ENCODE results near the gene LGALS1.
A peak's percentile ranks its signal among the peaks of the same experiment; 100 is the strongest.
"Not testable (repeated sequence)": the region's sequence is repeated elsewhere in the genome, so short reads cannot be mapped to it uniquely, and the experiment has no call there.

The LGALS1 gene

DNA sequence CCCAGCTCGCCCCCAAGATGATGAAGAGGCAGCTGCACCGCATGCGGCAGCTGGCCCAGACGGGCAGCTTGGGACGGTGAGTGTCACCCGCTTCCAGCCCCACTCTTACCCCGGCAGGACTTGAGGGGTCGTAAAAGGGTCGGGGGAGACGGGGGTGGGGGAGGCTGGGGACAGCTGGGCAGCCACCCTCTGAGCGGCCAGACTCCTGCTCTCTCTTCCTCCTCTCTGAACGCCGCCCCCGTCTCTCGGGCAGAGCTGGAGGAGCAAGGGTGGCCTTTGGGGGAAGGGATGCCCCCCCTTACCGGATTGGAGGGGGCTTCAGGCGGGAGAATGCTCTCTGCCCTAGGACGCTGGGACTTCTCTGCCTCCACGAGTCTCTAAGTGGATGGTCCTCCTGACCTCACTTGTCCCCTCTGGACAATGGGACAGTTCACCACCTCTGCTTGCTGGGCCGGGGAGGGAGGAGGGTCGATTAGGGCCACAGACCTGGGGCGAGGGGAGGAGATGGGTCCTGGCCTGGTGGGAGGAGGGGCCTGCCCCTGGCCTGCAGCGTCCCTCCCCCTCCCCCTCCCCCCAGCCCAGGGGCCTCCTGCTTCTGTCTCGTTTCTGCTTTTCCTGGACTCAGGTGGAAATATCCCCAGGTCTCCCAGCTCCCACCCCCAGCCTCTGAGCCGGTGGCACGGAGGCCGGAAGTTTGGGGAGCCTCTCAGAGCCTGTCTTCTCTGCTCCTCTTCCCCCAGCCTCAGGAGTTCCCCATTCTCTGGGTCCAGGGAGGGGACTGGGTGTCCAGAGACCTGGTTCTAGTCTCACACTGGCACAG lies 35.5 kb upstream of the LGALS1 start:
- no peak for DNase-seq

DNA sequence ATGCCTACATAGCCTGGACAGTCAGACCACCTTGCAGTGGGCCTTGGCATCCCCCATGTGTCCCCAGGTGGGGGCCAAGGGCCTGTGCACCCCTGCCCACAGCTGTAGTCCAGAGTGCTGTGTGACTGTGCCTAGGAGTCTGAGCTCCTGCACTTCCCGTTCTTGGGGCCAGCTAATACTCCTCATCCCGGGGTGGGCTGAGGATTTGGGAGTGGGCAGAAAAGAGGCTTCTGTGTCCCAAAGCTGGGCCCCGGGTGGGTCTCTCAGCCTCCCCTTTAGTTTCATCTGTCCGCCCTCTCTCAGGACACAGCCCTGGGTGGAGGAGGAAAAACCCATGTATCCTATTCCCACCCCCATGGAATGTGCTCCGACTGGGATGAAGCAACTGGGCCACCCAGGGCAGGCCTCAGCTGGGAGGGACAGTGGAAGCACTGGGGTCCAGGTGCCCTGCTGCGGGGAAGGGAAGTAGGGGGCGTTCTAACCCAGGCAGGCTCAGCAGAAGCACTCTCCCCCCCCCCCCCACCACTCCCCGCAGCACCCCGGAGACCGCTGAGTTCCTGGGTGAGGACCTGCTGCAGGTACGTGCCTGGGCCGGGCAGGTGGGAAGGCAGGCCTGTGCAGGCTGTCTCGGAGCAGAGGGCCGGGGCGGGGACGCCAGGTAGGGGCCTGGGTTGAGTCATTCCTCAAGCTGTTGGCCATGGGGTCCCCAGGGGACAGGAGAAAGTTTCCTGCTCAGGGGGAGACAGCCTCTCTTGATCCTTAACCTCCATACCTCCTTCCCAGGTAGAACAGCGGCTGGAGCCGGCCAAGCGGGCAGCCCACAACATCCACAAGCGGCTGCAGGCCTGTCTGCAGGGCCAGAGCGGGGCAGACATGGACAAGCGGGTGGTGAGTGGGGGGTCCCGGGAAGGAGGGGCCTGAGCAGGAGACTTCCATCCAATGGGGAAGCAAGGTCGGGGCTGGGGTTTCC lies 34.6 kb upstream of the LGALS1 start:
- no peak for DNase-seq

DNA sequence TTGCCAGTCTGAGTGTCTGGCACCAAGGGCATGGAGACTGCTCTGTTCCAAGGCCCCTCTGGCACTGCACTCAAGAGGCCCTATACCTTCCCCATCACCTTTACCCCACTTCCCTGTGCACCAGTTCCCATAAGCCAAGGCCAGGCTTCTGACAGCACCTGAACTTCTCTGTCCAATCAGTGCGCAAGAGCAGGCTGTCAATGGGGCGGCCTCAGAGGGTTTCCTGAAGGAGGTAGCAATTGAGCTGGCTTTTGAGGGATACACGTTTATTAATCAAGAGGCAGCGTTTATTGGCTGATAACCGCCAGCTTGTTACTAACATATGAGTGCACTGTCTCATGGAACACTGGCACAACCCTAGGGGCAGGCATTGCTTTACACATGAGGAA lies 33.9 kb upstream of the LGALS1 start:
- no peak for DNase-seq

DNA sequence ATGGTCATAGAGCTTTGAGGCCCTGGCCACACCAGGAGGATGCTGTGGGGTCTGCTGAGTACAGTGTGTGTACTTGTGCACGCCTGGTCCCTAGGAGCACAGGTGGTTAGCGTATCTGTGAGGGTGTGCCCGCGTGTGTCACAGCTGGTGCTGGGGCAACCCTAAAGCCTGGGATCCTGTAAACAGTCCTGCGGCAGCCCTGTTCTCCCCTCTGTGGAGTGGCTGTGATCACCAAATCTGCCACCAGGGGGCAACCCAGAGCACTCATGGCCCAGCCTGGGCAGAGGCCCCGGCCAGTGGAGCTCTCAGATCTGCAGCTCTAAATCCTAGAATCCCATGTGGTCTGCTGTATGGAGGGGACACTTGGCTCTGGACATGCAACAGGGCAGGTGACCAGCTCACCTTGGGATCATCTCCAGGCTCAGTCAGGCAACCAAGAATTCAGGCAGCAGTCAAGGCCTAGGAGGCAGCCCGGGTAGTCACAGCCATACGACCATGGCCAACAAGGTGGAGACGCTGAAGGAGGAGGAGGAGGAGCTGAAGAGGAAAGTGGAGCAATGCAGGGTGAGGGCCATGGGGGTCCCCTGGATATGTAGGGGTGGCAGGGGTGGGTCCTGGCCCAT lies 32.1 kb upstream of the LGALS1 start:
- no peak for DNase-seq

DNA sequence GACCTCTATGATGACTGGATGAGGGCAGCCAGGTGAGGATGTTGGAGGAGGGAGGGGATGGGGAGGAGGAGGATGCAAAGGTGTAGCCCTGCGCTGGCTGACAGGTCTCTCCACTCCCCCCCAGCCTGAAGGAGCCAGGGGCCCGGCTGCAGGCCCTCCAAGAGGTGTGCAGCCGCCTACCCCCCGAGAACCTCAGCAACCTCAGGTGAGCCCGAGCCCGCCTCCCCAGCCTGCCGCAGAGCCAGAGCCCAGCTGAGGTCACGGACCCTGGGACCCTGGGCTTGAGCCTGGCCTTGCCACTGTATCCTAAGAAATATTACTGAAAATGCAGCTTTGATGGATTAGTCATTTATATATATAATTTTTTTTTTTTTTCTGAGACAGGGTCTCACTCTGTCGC lies 28.1 kb upstream of the LGALS1 start:
- no peak for DNase-seq

DNA sequence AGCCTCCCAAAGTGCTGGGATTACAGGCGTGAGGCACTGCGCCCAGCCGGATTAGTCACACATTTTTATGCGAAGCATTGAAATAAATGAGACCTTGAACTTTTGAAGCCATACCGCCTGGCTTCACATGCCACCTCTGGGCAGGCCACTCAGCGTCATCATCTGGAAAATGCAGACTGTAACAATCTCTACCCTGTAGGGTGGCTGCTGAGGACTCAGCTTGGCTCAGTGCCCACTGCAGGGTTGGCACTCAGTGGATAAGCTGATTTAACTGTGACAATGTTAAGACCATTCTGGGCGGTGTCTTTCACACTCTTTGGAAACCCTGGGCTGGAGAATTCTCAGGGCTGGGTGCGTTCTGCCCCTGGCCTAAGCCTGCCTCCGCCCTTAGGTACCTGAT lies 27.5 kb upstream of the LGALS1 start:
- no peak for DNase-seq

DNA sequence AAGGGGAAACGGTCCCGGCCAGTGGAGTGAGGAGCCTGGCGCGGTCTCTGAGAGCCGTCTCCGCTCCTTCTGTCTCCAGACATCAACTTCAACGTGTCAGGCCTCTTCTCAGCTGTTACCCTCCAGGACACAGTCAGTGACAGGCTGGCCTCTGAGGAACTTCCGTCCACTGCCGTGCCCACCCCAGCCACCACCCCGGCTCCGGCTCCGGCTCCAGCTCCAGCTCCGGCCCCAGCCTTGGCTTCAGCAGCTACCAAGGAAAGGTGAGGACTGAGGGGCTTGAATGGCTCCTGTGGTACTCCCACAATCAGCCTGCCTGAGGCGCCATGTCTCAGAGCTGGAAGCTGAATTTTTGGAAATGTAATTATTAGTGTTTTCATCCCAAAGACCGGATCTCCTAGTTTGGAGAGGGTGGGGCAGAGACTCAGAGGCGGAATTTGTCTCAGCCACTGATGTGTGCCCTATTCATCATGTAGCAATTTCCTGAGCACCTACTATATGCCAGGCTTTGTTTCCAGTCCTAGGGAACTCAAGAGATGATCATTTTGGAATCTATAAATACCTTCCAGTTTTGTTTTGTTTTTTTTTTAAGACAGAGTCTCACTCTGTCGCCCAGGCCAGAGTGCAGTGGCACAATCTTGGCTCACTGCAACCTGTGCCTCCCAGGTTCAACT lies 24.8 kb upstream of the LGALS1 start:
- no peak for DNase-seq

DNA sequence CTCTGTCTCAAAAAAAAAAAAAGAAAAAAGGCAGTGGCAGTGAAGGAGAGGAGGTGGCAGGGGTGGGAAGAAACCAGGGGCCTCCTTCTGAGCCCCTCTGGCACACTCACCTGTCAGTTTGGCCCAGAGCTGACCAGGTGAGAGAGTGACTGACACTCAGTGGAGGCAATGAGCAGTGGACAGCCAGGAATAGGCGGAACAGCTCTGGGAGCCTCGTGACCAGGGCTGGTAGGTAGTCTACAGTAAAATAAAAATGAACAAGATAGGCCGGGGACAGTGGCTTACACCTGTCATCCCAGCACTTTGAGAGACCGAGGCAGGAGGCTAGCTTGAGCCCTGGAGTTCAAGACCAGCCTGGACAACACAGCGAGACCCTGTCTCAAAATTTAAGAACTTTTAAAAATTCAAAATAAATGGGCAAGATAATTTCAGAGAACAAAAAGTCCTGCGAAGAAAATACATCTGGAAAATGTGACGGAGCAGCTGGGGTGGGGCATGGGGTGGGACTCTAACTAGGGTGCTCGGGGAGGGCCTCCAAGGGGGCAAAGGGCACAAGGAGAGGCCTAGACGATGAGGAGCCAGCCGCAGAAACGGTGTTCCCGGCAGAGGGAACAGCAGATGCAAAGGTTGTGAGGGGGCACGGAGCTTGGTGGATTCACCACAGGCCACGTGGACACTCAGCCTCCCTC lies 20.7 kb upstream of the LGALS1 start:
- DNase-seq, result no peak

DNA sequence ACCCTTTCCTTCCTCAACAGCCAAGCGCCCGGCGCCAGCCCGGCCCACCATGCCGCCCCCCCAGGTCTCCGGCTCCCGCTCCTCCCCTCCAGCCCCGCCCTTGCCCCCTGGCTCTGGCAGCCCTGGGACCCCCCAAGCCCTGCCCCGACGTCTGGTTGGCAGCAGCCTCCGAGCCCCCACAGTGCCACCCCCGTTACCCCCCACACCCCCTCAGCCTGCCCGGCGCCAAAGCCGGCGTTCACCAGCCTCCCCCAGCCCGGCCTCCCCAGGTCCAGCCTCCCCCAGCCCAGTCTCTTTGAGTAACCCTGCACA lies 20.2 kb upstream of the LGALS1 start:
- no peak for DNase-seq

DNA sequence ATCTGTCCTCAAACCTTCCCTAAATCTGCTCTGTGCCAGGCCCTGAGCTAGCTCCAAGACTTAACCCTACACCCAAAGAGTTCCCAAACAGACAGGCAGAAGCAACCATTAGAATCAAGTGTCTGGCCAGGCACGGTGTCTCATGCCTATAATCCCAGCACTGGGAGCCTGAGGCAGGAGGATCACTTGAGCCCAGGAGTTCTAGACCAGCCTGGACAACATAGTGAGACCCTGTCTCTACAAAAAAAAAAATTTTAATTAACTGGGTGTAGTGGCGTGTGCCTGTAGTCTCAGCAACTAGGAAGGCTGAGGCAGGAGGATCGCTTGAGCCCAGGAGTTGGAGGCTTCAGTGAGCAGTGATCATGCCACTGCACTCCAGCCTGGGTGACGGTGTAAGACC lies 18.9 kb upstream of the LGALS1 start:
- not testable (repeated sequence) for DNase-seq

DNA sequence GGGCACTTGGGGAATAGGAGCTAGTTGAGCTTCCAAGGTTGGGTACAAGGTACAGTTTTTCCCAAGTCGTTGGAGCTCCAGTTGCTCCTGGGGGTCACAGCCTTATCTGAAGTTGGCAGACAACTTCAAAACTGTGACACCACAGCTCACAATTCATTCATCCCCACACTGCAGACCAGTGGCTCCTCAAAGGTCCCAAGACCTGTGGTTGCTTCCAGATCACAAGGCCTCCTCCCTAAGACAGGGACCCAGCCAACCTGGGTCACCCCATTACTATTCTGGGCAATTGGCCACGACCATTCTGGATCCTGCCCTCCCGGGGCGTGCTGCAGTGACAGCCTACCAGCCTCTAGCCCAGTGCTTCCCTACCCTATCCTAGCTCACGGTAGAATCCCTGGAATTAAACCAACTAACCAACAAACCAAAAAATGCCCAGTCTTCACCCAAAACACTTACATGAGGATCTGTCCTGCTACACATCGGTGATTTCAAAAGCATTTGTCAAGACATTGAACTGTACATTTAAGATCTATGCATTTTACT lies 17.8 kb upstream of the LGALS1 start:
- no peak for DNase-seq

DNA sequence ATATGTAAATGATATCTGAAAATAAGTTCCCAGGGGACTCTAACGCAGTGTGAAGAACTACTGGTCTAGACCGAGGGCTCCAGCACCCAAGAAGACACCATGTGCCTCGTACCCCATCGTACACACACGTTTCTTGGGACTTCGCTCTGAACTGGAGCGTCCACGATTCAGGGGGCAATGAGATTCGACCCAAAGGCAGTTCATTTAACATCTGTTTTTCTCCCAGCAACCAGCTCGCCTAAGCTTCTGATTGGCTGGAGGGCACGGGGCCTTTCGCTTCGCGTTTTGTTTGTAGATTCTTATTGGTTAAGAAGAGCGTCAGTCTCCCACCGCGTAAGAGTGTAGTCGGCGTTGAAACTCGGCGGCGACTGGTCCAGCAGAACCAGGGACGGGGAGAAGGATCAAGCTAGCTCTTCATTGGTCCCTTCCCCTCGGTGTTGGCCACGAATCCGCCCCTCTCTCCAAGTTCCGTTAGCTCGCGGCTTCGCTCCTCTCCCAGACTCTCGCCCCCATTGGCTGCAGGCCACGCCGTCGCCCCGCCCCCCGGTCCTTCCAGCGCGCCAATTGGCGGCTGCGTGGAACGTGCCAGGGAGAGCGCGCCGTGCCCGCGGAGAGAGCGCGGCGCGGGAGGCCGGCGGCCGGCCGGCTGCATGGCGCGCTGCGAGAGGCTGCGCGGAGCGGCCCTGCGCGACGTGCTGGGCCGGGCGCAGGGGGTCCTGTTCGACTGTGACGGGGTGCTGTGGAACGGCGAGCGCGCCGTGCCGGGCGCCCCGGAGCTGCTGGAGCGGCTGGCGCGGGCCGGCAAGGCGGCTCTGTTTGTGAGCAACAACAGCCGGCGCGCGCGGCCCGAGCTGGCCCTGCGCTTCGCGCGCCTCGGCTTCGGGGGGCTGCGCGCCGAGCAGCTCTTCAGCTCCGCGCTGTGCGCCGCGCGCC lies 17.0 kb upstream of the LGALS1 start, which contains the start of gene PDXP:
TSS of gene PDXP (plus strand) at position 591 of the 933 bp plus-strand sequence. CDS start at position 651, 60 bp downstream.
- DNase-seq, result peak; percentile 98

DNA sequence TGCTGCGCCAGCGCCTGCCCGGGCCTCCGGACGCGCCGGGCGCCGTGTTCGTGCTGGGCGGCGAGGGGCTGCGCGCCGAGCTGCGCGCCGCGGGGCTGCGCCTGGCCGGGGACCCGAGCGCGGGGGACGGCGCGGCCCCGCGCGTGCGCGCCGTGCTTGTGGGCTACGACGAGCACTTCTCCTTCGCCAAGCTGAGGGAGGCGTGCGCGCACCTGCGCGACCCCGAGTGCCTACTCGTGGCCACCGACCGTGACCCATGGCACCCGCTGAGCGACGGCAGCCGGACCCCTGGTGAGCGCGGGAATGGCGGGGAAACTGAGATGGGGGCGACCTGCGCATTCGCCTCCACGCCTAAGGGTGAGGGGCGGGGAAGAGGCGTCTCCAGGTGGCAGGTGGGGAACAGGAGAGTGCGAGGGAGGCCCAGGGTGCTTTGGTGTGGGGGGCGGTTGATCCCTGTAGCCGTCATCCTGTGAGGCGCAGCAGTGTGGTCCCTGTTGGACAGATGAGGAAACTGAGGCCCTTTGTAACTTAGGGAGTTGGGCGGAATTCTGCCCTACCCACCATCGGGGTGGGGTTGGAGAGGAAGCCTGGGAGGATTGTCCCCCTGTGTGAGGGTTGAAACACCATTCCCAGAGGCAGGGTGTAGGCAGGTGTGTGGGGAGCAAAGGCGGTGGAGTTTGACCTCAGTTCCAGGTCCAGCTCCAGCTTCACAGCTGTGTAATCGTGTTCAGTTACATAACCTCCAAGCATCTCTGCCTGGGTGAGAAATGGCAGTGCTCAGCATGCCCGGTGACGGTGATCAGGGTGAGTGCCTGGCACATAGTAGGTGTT lies 16.2 kb upstream of the LGALS1 start:
- no peak for DNase-seq

DNA sequence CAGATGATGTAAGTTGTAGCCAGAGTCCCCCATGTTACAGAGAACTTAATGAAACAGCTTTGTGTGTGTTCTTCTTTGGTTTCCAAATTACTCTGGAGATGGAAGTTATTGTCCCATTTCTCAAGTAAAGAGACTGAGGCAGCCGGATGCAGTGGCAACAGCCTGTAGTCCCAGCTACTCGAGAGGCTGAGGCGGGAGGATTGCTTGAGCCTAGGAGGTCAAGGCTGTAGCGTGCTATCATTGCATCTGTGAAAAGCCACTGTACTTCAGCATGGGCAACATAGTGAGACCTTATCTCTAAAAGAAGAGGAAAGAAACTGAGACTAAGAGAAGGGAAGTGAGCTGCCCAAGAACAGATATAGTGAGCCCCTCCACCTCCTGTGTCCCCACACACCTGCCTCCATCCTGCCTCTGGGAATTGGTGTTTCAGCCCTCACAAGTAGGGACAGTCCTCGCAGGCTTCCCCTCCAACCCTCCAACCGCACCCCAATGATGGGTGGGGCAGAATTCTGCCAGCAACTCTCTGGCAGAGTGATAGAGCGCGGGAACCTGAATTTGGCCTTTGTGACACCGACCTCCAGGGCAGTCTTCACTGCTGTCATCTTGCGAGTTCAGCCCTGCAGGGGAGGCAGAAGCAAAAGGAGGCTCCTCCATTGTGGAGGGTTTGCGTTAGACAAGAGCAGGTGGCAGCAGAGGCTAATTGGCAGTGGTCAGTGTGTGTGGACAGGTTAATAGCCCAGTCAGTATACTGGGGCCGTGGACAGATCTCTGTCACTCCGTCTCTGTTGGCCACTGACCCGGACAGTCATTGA lies 15.3 kb upstream of the LGALS1 start:
- DNase-seq, result no peak

DNA sequence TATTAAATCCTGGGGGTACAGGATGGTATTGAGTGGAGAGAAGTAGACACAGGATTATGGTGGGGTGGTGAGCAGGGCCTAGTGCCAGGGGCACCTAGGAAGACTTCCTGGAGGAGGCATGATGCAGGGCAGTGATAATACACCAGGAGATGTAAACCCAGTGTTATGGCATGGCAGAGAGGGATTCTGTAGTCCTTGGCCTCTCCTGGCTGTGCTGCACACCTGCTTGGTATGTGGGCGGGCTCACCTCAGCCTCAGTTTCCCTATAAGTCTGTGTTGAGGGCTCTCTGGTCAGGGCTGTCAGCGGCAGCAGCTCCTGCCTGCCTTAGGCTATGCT lies 14.8 kb upstream of the LGALS1 start:
- DNase-seq, result no peak

DNA sequence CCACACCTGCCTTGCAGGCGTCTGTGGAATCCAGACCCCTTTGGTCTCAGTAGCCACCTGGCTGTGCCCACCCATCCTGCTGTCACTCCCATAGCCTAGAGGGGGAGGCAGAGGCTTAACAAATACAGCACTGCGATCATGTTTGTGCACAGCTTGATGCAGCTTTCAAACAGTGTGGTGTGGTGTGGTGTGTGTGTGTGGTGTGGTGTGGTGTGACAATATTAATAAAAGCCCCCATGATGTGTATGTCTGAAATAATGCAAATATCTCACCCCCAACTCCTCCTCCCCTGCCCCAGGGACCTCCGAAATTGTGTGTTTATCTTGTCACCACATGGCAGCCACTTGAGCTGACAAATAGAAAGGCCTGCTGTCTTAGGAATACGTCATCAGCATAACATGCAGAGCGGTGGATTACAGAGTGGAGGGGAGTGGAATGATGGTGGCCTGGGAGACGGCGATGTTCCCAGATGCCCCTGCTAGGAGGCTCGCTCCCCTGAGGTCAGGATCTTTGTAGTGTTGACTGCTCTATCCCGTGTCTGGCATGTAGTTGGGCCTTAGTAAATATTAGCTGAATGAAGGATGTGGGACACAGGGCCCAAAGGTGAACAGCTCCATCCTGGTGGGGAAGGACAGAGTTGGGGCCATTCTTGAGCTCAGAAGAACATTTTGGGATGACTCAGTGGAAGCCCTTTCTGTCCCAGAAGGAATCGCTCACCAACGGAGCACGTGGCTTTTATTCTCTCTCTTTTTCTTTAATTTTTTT lies 14.1 kb upstream of the LGALS1 start:
- DNase-seq, result peak; percentile 15

DNA sequence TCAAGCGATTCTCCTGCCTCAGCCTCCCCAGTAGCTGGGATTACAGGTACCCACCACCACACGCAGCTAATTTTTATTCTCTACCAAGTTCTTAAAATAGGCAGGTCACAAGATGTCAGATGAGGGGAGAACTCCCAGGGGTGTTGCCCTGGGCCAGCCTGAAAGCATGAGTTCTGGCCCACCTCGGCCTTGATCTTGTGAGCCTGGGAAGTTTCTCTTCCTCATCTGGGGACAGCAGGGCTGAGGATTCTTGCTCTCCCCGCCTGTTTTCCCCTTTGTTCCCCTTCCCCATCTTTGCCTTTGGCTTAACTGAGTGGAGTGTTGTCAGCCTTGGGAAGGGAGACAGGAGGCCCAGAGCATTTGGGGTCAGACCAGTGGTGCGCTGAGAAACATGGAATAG lies 13.4 kb upstream of the LGALS1 start:
- no peak for DNase-seq

DNA sequence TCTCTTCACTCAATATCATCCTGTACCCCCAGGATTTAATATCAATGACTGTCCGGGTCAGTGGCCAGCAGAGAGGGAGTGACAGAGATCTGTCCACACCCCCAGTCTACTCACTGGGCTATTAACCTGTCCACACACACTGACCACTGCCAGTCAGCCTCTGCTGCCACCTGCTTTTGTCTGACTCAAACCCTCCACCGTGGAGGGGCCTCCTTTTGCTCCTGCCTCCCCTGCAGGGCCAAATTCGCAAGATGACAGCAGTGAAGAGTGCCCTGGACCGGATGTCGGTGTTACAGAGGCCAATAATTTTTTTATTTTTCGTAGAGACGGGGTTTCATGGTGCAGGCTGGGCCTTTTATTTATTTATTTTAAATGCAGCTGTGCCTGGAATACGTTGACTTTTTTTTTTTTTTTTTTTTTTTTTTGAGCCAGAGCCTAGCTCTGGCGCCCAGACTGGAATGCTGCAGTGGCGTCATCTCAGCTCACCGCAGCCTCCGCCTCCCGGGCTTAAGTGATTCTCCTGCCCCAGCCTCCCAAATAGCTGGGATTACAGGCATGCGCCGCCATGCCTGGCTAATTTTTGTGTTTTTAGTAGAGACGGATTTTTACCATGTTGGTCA lies 11.8 kb upstream of the LGALS1 start:
- no peak for DNase-seq
